Tibial artery (tissue), 4 donors: Measurements from ENCODE around the gene CPSF2.
"Not testable (repeated sequence)": the region's sequence is repeated elsewhere in the genome, so short reads cannot be mapped to it uniquely, and the experiment has no call there.

Experiments used
- DNase-seq, 2 donors: peaks; one replicate each; pipeline ENCODE4 v3.0.0-alpha.2; 2019
- H3K27ac ChIP-seq, 2 donors: fragments of 200-600 bp; sonication (generic) in 1 of 2; 1 replicate in 1 of 2; 2 replicates in 1 of 2; pipeline ENCODE4 v1.5.1; 2018 to 2019; ENCODE audit warnings: mild to moderate bottlenecking in 1 of 2
- H3K27me3 ChIP-seq, 2 donors: fragments of 200-600 bp; sonication (generic) in 1 of 2; one replicate each; pipeline versions ENCODE4 v1.5.1 to v1.6.0; 2016 to 2019
- H3K36me3 ChIP-seq, 3 donors: fragments of 200-600 bp; sonication (generic) in 2 of 3; one replicate each; pipeline ENCODE4 v1.5.1; 2016 to 2019; ENCODE audit warnings: mild to moderate bottlenecking in 2 of 3
- H3K4me1 ChIP-seq, 4 donors: fragments of 200-600 bp; sonication (generic) in 2 of 4; 1 replicate in 3 of 4; 2 replicates in 1 of 4; pipeline ENCODE4 v1.5.1; 2016 to 2019
- H3K4me3 ChIP-seq, 2 donors: fragments of 200-600 bp; sonication (generic) in 1 of 2; 1 replicate in 1 of 2; 2 replicates in 1 of 2; pipeline ENCODE4 v1.5.1; 2018 to 2019; ENCODE audit warnings: mild to moderate bottlenecking in 2 of 2
- H3K9me3 ChIP-seq, 3 donors: fragments of 200-600 bp; sonication (generic) in 1 of 3; one replicate each; pipeline ENCODE4 v1.5.1; 2016 to 2019
- CTCF ChIP-seq, 2 experiments: fragments of 200-600 bp in 1 of 2; fragments of 450-650 bp in 1 of 2; IDR thresholded peaks; one replicate each; pipeline ENCODE4 v1.5.1; 2017 to 2019; ENCODE audit warnings: antibody characterized with exemption in 2 of 2, mild to moderate bottlenecking in 1 of 2, moderate library complexity in 1 of 2
- intact Hi-C: fragments of 100-400 bp; cut with DNase I; formaldehyde crosslinking; loops from one replicate; pipeline ENCODE4 v1.15.0; 2023; ENCODE audit warnings: low total_unique reads

The CPSF2 gene

GRCh38 chr14:92209141-92209540 is 87.4 kb downstream of the CPSF2 start:
- Histone ChIP-seq H3K9me3 (no peaks in the 10 kb centered on the region), H3K4me1 (peaks cover 0 to 34% (median 10%) of the 10 kb centered on the region in 4 donors), H3K27me3 (no peaks in the 10 kb centered on the region), H3K4me3 (no peak overlapping the region), H3K36me3 (no peaks in the 10 kb centered on the region), H3K27ac (peak overlapping the region; percentile 71 to 73)
- DNase-seq, result no peak
- intact Hi-C loops, result no loop called here
- TF ChIP-seq CTCF (IDR thresholded peaks at IDR 0.05), result no peak

GRCh38 chr14:92213125-92213524 is 91.4 kb downstream of the CPSF2 start:
- H3K27me3 ChIP-seq, H3K4me3 ChIP-seq, H3K27ac ChIP-seq, H3K36me3 ChIP-seq, H3K9me3 ChIP-seq, intact Hi-C loops, DNase-seq: not testable (repeated sequence)
- peaks cover 0 to 29% (median 10%) of the 10 kb centered on the region in 4 donors for H3K4me1 ChIP-seq

- no peak overlapping the region for H3K4me3 ChIP-seq
- H3K27ac ChIP-seq, result no peak overlapping the region
- H3K4me1 ChIP-seq, result peaks cover 0 to 12% (median 0%) of the 10 kb centered on the region in 4 donors
- no peak for TF ChIP-seq CTCF (IDR thresholded peaks at IDR 0.05)
- DNase-seq, result no peak
- H3K9me3 ChIP-seq, result no peaks in the 10 kb centered on the region
- no peaks in the 10 kb centered on the region for H3K36me3 ChIP-seq
- no peaks in the 10 kb centered on the region for H3K27me3 ChIP-seq
- intact Hi-C loops, result no loop called here
Measured at GRCh38 chr14:92215579-92215978, 93.8 kb downstream of the CPSF2 start.

GRCh38 chr14:92217936-92218335 is 96.2 kb downstream of the CPSF2 start:
- H3K9me3 ChIP-seq, result no peaks in the 10 kb centered on the region
- no peak for TF ChIP-seq CTCF (IDR thresholded peaks at IDR 0.05)
- H3K27ac ChIP-seq, result peak overlapping the region in 1 of 2 donors; percentile 18
- no peak overlapping the region for H3K4me3 ChIP-seq
- peaks cover 0 to 18% (median 2%) of the 10 kb centered on the region in 4 donors for H3K4me1 ChIP-seq
- intact Hi-C loops, result no loop called here
- DNase-seq, result no peak
- no peaks in the 10 kb centered on the region for H3K36me3 ChIP-seq
- H3K27me3 ChIP-seq, result no peaks in the 10 kb centered on the region
